ENCODE results near the gene OAF.

OAF gene

DNA sequence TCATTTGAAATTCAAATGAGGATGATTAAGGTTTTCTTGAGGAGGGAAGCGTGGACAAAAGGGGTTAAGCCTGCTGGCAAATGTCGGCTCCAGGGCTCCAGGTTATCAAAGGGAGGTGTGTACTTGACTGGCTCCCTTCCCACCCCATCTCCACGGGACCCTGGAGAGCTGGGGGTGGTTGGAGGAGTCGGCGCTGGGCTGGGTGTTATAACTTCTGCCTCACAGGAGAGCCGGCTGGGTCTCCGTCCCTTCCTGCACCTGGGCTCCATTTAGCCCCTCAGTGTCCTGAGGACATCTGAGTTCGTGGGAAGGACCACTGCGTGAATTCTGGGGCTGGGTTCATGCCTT is 44.7 kb downstream of the OAF start:
- no peak overlapping the region for H3K4me3 ChIP-seq (ENCODE audit: low read depth, low read length)
- TF ChIP-seq, protein P1, sequence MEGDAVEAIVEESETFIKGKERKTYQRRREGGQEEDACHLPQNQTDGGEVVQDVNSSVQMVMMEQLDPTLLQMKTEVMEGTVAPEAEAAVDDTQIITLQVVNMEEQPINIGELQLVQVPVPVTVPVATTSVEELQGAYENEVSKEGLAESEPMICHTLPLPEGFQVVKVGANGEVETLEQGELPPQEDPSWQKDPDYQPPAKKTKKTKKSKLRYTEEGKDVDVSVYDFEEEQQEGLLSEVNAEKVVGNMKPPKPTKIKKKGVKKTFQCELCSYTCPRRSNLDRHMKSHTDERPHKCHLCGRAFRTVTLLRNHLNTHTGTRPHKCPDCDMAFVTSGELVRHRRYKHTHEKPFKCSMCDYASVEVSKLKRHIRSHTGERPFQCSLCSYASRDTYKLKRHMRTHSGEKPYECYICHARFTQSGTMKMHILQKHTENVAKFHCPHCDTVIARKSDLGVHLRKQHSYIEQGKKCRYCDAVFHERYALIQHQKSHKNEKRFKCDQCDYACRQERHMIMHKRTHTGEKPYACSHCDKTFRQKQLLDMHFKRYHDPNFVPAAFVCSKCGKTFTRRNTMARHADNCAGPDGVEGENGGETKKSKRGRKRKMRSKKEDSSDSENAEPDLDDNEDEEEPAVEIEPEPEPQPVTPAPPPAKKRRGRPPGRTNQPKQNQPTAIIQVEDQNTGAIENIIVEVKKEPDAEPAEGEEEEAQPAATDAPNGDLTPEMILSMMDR (IDR thresholded peaks at IDR 0.05; ENCODE audit: low read depth, low read length, missing control alignments), result no peak
- no peak for DNase-seq (ENCODE audit: low read depth)
- in situ Hi-C loops (cut with HindIII; ENCODE audit: low sequenced_read_pairs), result loop anchor here (5.0 kb wide), 1 partner anchor 58 kb away; no protein-coding TSS in a partner anchor

DNA sequence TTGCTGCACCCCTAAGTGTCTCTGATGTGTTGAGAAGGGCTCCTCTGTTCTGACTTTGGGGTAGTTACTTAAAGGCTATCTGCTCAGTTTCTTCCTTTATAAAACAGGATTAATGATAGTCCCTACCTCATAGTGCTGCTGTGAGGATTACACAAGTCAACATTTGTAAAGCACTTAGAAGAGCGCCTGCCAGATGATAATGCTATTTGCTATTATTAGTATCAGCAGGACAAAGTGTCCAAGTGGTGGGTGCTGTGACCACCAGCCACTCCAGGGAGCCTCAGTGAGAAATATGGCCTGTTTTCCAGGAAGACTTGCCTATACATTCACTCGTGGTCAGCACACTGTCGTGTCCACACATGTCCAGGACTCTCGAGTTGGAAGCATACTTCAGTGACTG is 45.3 kb downstream of the OAF start:
- no peak overlapping the region for H3K4me3 ChIP-seq (ENCODE audit: low read depth, low read length)
- TF ChIP-seq, protein P1 (IDR thresholded peaks at IDR 0.05; ENCODE audit: low read depth, low read length, missing control alignments), result no peak
- no peak for DNase-seq (ENCODE audit: low read depth)
- in situ Hi-C loops (cut with HindIII; ENCODE audit: low sequenced_read_pairs), result loop anchor here (5.0 kb wide), 1 partner anchor 59 kb away; no protein-coding TSS in a partner anchor

DNA sequence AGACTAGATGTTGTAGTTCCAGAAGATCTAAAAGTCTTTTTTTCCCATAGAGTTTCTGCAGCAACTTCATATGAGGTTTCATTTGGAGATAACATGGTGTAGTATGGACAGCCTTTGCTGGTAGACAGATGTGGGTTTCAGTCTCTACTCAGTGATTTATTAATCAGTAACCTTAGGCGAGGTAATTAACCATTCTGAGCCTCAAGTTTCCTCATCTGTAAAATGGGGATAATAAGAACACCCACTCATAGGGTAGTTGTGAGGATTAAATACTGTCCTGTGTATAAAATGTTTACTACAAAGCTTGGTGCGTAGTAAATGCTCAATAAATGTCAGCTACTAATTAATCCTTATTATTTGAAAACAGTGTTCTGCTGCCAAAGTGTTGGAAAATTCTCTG is 45.9 kb downstream of the OAF start:
- H3K4me3 ChIP-seq (ENCODE audit: low read depth, low read length), result no peak overlapping the region
- no peak for DNase-seq (ENCODE audit: low read depth)
- TF ChIP-seq, protein P1 (IDR thresholded peaks at IDR 0.05; ENCODE audit: low read depth, low read length, missing control alignments), result no peak
- in situ Hi-C loops (cut with HindIII; ENCODE audit: low sequenced_read_pairs), result loop anchor here (5.0 kb wide), 1 partner anchor 59 kb away; no protein-coding TSS in a partner anchor

DNA sequence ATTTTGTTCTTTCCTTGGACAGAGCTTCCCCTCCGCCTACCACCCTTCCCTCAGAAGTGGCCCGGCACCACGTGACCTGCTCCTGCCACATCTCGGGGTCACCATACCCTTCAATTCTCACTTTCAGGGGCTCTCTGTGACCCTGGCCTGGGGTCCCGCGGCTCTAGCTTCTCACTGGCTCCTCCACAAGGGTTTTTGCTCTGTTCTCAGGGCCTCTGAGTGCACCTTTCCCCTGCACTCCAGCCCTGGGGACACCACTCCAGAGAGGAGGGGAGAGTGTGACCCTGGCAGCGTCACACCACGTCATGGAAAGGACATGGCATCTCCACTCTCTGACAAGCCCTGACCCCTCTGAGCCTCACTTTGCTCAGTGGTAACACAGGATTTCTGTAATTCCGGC is 46.5 kb downstream of the OAF start:
- DNase-seq (ENCODE audit: low read depth), result no peak
- TF ChIP-seq, protein P1 (IDR thresholded peaks at IDR 0.05; ENCODE audit: low read depth, low read length, missing control alignments), result no peak
- H3K4me3 ChIP-seq (ENCODE audit: low read depth, low read length), result no peak overlapping the region
- in situ Hi-C loops (cut with HindIII; ENCODE audit: low sequenced_read_pairs), result loop anchor here (5.0 kb wide), 1 partner anchor 60 kb away; no protein-coding TSS in a partner anchor

DNA sequence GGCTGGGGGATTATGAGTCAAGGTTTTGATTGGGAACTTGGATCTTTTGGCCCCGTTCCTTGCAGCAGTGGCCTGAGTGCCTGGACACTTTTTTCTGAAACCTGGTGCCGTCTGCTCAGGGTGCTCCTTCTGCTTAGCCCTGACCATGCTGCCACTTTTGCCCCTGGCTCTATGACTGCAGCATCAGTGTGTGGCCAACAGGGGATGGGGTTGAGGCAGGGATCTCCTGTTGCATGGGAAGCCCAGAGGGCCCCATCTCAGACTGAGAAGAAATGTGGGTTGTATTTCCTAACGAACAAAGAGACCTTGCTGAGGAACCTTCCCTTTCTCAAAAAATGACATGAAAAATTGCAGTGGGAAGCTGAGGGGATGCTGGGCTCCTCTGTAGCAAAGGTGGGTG is 47.8 kb downstream of the OAF start:
- TF ChIP-seq, protein P1 (IDR thresholded peaks at IDR 0.05; ENCODE audit: low read depth, low read length, missing control alignments), result peak; percentile 8
- DNase-seq (ENCODE audit: low read depth), result no peak
- in situ Hi-C loops (cut with HindIII; ENCODE audit: low sequenced_read_pairs), result loop anchor here (5.0 kb wide), 1 partner anchor 61 kb away; no protein-coding TSS in a partner anchor
- no peak overlapping the region for H3K4me3 ChIP-seq (ENCODE audit: low read depth, low read length)

DNA sequence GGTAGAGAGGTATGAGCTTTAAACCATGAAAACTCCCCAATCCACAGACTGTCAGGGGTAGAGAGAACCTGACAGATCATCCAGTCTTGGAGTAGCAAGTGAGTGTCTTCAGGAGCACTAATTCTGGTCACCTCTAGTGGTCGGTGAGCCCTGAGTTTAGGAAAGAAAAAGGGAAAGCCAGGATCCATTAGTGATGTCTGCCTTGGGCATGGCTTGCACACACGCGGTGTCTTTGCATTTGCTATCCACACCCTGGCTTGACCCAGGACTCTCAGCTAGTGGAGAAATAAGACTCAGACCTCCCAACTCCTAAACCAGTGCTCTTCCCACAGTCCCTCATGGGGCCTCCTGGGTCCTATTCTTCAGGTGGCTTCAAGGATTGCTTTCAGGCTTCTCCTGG is 48.4 kb downstream of the OAF start:
- H3K4me3 ChIP-seq (ENCODE audit: low read depth, low read length), result no peak overlapping the region
- TF ChIP-seq, protein P1 (IDR thresholded peaks at IDR 0.05; ENCODE audit: low read depth, low read length, missing control alignments), result no peak
- in situ Hi-C loops (cut with HindIII; ENCODE audit: low sequenced_read_pairs), result loop anchor here (5.0 kb wide), 1 partner anchor 62 kb away; no protein-coding TSS in a partner anchor
- no peak for DNase-seq (ENCODE audit: low read depth)

Data from astrocyte of the cerebellum (primary cell).